HG03039 (cell line): ENCODE results near the gene B4GALT2.

Experiments used
- ATAC-seq: cut with Tn5 transposase; IDR thresholded peaks from one replicate; pipeline ENCODE4 v1.9.1; 2021; ENCODE audit warnings: mild to moderate bottlenecking, moderate library complexity; ENCODE audit not compliant: unreplicated experiment

The B4GALT2 gene

GRCh38 chr1:43946236-43947060 lies 32.6 kb upstream of the B4GALT2 start, which contains the start of gene IPO13:
IPO13 (plus strand) TSS chr1:43946950; CDS start chr1:43947601, 651 bp downstream.
- peak; percentile 91 for ATAC-seq

DNA sequence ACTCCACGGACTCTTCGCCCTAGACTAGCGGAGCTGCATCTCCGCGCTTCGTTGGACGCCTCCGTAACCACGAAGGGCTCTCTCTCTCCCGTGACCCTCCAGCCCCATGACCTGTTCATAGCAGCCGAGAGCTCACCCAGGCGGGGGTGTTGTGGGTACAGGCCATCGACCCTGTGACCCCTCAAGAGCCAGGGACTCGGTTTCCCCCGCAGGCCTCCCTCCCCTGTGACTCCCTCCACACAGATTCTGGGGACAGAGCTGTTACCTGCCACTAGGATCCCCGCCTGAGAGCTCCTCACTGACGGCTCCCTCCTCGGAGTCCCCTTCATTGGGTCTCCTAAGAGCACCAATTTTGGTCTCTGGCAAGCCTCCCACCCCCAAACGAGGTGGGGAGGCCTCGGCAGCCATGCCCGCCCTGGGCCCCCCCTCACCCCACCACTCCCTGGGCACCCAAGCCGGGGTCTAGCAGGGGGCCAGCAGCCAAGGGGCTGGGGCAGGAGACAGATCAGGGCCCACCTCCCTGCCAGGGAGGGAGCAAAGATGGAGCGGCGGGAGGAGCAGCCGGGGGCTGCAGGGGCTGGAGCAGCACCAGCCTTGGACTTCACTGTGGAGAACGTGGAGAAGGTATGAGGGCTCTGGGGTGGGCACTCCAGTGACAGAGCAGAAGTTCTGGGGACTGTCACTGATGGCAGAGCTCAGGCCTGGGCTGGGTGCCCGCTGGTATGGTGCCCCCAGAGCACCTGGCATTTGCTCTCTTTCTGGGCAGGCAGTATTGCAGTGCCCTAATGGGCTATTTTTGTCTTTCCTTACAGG lies 31.7 kb upstream of the B4GALT2 start:
- peak; percentile 17 for ATAC-seq

GRCh38 chr1:43947874-43948437 lies 31.1 kb upstream of the B4GALT2 start:
- ATAC-seq = no peak

- no peak for ATAC-seq
Observed at GRCh38 chr1:43949678-43950077, 29.3 kb upstream of the B4GALT2 start.

- ATAC-seq = no peak
Observed at GRCh38 chr1:43951021-43951985, 27.7 kb upstream of the B4GALT2 start.

- no peak for ATAC-seq
Observed at GRCh38 chr1:43952731-43953346, 26.2 kb upstream of the B4GALT2 start.

DNA sequence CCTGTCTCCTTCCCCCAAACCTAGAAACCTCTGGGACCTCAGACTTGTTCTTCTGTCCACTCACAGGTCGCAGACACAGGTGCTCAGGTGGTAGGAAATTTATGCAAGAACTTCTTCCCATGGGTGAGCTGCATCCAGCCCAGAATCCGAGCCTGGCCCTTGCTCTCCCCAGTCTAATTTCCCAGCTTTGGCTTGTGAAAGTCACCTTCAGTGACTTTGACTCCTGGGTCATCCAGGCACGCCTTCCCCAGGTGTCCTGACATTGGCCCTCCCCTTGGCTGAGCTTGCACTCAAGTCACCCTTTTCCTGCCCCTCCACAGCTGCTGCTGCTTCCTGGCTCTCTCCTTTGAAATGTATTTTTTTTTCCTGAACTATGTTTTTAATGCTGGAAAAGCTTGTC lies 25.6 kb upstream of the B4GALT2 start:
- no peak for ATAC-seq

GRCh38 chr1:43954036-43954435 lies 25.0 kb upstream of the B4GALT2 start:
- ATAC-seq = no peak

GRCh38 chr1:43956234-43956633 lies 22.8 kb upstream of the B4GALT2 start:
- ATAC-seq = no peak

GRCh38 chr1:43957407-43958040 lies 21.5 kb upstream of the B4GALT2 start:
- no peak for ATAC-seq

DNA sequence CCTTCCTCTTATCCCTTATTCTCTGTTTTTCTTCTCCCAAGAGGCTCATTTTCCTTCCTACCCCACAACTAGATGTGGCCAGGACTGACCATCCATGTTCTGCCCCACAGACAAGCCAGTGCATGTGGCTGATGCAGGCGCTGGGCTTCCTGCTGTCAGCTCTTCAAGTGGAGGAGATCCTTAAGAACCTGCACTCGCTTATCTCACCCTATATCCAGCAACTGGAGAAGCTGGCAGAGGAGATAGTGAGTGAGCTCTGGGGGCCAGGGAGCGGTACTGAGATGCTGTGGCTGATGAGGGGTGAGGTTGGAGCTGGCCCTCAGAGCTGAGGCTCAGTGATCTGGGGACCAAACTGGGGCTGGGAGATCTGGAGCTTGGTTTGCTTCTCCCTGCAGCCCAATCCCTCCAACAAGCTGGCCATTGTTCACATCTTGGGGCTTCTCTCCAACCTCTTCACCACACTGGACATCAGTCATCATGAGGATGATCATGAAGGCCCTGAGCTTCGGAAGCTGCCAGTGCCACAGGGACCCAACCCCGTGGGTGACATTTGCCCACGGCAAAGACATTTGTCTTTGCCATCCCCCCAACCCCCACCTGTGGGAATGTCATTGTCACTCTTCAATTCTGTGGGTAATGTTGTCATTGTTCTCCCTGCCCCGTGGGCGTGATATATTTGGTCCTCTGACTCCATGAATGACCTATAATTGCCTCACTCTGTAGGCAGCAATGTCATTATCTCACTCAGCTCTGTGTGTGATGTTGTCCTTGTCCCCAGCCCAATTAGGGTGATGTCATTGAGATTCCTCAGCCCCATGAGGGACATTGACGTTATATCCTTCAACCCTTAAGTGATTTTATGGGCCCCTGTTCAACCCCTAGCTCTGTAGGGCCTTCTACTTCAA lies 20.4 kb upstream of the B4GALT2 start:
- no peak for ATAC-seq

GRCh38 chr1:43960798-43961197 lies 18.2 kb upstream of the B4GALT2 start:
- no peak for ATAC-seq

DNA sequence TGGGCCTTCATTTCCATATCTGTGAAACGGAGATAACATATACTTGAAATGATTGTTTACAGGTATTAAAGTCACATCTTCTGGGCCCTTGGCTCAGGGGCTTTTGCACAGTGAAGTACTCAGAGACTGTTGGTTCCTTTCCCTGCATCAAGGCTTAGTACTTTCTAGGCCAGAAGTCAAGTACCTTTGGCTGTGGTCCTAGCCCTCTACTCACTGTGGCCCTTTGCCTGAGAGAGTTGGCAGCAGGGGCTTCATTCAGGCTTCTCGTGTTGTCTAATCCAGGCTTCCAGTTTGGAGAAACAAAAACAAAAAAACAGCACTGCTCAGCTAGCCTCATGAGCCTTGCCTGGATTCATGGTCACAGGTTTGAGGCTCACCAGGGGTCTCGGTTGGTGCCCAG lies 17.3 kb upstream of the B4GALT2 start:
- ATAC-seq = no peak

GRCh38 chr1:43962324-43962723 lies 16.7 kb upstream of the B4GALT2 start:
- ATAC-seq = no peak

GRCh38 chr1:43963006-43963405 lies 16.0 kb upstream of the B4GALT2 start:
- no peak for ATAC-seq

GRCh38 chr1:43963890-43964289 lies 15.1 kb upstream of the B4GALT2 start:
- ATAC-seq = no peak

- ATAC-seq = no peak
Observed at GRCh38 chr1:43965316-43965715, 13.7 kb upstream of the B4GALT2 start.

- ATAC-seq = no peak
Observed at GRCh38 chr1:43968348-43968948, 10.6 kb upstream of the B4GALT2 start.
